ENCODE results near the gene COPS8. TPM values are rescaled to one million over a fixed set of nuclear protein-coding genes. Genes with fewer than 3 reads are reported as not detected.

The COPS8 gene
- total and polyA plus RNA-seq, 2 experiments from 2014 or later: 120 to 130 TPM

DNA sequence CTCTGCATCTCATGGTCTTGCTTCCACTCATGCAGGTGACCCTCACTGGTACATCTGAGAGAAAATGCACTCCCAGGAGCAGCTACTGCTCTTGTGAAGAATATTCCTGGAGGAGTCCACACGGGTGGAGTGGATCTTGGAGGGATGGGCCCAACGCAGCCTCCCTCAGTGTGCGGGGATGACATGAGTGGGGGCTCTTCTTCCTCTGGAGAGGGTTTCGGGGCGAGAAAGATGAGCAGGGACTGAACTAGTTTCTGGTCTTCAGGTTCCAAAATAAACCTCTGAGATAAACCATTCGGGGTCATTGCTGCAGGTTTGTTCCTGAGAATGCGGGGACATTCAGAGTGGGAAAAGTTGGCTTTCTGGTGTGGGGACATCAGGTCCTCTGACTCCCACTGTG lies 39.1 kb downstream of the COPS8 start:
- ATAC-seq (no peak), DNase-seq (ENCODE audit: low spot score) (no peak)
- H4K20me1 ChIP-seq (replicated peaks; ENCODE audit: insufficient read depth): no peaks in the 10 kb centered on the region
- no peak overlapping the region for H3K27ac ChIP-seq (ENCODE audit: low read depth)
- no peaks in the 10 kb centered on the region for H3K27me3 ChIP-seq (ENCODE audit: insufficient read depth)
- no peak overlapping the region for H3K27ac Mint-ChIP-seq
- no peaks in the 10 kb centered on the region for H3K9me2 ChIP-seq (ENCODE audit: insufficient read depth)
- H3K36me3 Mint-ChIP-seq (ENCODE audit: low read depth): peaks cover 5% of the 10 kb centered on the region; the same call in 2 of the 3 replicates
- no peaks in the 10 kb centered on the region for H3K36me3 ChIP-seq (ENCODE audit: insufficient read depth)
- peaks cover 2% of the 10 kb centered on the region; the same call in 1 of the 3 replicates for H3K4me1 Mint-ChIP-seq
- no peak overlapping the region for H2AFZ ChIP-seq
- H3F3A ChIP-seq (replicated peaks; ENCODE audit: low read depth): no peaks in the 10 kb centered on the region
- no peaks in the 10 kb centered on the region for H3K27me3 Mint-ChIP-seq (ENCODE audit: insufficient read depth, low read depth, poor library complexity)
- no peak for TF ChIP-seq ZNF114 (CRISPR knock-in tag; IDR thresholded peaks at IDR 0.05)
- no peak for TF ChIP-seq EZH2 (IDR thresholded peaks at IDR 0.05; ENCODE audit: low read depth, unreplicated experiment)
- TF ChIP-seq CREB1 (CRISPR knock-in tag; IDR thresholded peaks at IDR 0.05; ENCODE audit: low read depth): no peak
- no peak for TF ChIP-seq EZH2phosphoT487 (IDR thresholded peaks at IDR 0.05; ENCODE audit: unreplicated experiment)
- TF ChIP-seq, protein P1, sequence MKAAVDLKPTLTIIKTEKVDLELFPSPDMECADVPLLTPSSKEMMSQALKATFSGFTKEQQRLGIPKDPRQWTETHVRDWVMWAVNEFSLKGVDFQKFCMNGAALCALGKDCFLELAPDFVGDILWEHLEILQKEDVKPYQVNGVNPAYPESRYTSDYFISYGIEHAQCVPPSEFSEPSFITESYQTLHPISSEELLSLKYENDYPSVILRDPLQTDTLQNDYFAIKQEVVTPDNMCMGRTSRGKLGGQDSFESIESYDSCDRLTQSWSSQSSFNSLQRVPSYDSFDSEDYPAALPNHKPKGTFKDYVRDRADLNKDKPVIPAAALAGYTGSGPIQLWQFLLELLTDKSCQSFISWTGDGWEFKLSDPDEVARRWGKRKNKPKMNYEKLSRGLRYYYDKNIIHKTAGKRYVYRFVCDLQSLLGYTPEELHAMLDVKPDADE (IDR thresholded peaks at IDR 0.05): no peak
- TF ChIP-seq, protein P2, sequence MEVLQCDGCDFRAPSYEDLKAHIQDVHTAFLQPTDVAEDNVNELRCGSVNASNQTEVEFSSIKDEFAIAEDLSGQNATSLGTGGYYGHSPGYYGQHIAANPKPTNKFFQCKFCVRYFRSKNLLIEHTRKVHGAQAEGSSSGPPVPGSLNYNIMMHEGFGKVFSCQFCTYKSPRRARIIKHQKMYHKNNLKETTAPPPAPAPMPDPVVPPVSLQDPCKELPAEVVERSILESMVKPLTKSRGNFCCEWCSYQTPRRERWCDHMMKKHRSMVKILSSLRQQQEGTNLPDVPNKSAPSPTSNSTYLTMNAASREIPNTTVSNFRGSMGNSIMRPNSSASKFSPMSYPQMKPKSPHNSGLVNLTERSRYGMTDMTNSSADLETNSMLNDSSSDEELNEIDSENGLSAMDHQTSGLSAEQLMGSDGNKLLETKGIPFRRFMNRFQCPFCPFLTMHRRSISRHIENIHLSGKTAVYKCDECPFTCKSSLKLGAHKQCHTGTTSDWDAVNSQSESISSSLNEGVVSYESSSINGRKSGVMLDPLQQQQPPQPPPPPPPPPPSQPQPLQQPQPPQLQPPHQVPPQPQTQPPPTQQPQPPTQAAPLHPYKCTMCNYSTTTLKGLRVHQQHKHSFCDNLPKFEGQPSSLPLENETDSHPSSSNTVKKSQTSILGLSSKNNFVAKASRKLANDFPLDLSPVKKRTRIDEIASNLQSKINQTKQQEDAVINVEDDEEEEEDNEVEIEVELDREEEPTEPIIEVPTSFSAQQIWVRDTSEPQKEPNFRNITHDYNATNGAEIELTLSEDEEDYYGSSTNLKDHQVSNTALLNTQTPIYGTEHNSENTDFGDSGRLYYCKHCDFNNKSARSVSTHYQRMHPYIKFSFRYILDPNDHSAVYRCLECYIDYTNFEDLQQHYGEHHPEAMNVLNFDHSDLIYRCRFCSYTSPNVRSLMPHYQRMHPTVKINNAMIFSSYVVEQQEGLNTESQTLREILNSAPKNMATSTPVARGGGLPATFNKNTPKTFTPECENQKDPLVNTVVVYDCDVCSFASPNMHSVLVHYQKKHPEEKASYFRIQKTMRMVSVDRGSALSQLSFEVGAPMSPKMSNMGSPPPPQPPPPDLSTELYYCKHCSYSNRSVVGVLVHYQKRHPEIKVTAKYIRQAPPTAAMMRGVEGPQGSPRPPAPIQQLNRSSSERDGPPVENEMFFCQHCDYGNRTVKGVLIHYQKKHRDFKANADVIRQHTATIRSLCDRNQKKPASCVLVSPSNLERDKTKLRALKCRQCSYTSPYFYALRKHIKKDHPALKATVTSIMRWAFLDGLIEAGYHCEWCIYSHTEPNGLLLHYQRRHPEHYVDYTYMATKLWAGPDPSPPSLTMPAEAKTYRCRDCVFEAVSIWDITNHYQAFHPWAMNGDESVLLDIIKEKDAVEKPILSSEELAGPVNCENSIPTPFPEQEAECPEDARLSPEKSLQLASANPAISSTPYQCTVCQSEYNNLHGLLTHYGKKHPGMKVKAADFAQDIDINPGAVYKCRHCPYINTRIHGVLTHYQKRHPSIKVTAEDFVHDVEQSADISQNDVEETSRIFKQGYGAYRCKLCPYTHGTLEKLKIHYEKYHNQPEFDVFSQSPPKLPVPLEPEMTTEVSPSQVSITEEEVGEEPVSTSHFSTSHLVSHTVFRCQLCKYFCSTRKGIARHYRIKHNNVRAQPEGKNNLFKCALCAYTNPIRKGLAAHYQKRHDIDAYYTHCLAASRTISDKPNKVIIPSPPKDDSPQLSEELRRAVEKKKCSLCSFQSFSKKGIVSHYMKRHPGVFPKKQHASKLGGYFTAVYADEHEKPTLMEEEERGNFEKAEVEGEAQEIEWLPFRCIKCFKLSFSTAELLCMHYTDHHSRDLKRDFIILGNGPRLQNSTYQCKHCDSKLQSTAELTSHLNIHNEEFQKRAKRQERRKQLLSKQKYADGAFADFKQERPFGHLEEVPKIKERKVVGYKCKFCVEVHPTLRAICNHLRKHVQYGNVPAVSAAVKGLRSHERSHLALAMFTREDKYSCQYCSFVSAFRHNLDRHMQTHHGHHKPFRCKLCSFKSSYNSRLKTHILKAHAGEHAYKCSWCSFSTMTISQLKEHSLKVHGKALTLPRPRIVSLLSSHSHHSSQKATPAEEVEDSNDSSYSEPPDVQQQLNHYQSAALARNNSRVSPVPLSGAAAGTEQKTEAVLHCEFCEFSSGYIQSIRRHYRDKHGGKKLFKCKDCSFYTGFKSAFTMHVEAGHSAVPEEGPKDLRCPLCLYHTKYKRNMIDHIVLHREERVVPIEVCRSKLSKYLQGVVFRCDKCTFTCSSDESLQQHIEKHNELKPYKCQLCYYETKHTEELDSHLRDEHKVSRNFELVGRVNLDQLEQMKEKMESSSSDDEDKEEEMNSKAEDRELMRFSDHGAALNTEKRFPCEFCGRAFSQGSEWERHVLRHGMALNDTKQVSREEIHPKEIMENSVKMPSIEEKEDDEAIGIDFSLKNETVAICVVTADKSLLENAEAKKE (CRISPR knock-in tag; IDR thresholded peaks at IDR 0.05): no peak
- no peak for TF ChIP-seq ZNF331 (CRISPR knock-in tag; IDR thresholded peaks at IDR 0.05; ENCODE audit: low read depth)
- TF ChIP-seq, protein P3, sequence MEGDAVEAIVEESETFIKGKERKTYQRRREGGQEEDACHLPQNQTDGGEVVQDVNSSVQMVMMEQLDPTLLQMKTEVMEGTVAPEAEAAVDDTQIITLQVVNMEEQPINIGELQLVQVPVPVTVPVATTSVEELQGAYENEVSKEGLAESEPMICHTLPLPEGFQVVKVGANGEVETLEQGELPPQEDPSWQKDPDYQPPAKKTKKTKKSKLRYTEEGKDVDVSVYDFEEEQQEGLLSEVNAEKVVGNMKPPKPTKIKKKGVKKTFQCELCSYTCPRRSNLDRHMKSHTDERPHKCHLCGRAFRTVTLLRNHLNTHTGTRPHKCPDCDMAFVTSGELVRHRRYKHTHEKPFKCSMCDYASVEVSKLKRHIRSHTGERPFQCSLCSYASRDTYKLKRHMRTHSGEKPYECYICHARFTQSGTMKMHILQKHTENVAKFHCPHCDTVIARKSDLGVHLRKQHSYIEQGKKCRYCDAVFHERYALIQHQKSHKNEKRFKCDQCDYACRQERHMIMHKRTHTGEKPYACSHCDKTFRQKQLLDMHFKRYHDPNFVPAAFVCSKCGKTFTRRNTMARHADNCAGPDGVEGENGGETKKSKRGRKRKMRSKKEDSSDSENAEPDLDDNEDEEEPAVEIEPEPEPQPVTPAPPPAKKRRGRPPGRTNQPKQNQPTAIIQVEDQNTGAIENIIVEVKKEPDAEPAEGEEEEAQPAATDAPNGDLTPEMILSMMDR (conservative IDR thresholded peaks at IDR 0.05; ENCODE audit: low read depth in 2 of 2): no peak
- TF ChIP-seq NANOG (IDR thresholded peaks at IDR 0.05; ENCODE audit: borderline replicate concordance): no peak
- TF ChIP-seq JUNB (IDR thresholded peaks at IDR 0.05; ENCODE audit: unreplicated experiment): no peak
- TF ChIP-seq, protein P4, sequence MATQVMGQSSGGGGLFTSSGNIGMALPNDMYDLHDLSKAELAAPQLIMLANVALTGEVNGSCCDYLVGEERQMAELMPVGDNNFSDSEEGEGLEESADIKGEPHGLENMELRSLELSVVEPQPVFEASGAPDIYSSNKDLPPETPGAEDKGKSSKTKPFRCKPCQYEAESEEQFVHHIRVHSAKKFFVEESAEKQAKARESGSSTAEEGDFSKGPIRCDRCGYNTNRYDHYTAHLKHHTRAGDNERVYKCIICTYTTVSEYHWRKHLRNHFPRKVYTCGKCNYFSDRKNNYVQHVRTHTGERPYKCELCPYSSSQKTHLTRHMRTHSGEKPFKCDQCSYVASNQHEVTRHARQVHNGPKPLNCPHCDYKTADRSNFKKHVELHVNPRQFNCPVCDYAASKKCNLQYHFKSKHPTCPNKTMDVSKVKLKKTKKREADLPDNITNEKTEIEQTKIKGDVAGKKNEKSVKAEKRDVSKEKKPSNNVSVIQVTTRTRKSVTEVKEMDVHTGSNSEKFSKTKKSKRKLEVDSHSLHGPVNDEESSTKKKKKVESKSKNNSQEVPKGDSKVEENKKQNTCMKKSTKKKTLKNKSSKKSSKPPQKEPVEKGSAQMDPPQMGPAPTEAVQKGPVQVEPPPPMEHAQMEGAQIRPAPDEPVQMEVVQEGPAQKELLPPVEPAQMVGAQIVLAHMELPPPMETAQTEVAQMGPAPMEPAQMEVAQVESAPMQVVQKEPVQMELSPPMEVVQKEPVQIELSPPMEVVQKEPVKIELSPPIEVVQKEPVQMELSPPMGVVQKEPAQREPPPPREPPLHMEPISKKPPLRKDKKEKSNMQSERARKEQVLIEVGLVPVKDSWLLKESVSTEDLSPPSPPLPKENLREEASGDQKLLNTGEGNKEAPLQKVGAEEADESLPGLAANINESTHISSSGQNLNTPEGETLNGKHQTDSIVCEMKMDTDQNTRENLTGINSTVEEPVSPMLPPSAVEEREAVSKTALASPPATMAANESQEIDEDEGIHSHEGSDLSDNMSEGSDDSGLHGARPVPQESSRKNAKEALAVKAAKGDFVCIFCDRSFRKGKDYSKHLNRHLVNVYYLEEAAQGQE (IDR thresholded peaks at IDR 0.05; ENCODE audit: unreplicated experiment): no peak
- TF ChIP-seq POLR2AphosphoS5 (IDR thresholded peaks at IDR 0.05; ENCODE audit: low read depth): no peak
- no peak for TF ChIP-seq STAT1 (IDR thresholded peaks at IDR 0.05; ENCODE audit: unreplicated experiment)
- peaks cover 14% of the 10 kb centered on the region; the same call in 2 of the 3 replicates for H3K9me3 Mint-ChIP-seq
- no peak overlapping the region for H3K4me2 ChIP-seq
- no peaks in the 10 kb centered on the region for H3K79me2 ChIP-seq (replicated peaks; ENCODE audit: insufficient read depth)
- no peak overlapping the region for H3K4me3 Mint-ChIP-seq
- H3K4me1 ChIP-seq (ENCODE audit: insufficient read depth): no peaks in the 10 kb centered on the region
- no peak overlapping the region for H3K4me3 ChIP-seq

All from GM23338 (cell line).